D721Med (cell line): Measurements from ENCODE around the gene LIN7B.

Experiments
- DNase-seq: peaks from one replicate; pipeline ENCODE4 v3.0.0; 2011; ENCODE audit warnings: low spot score; ENCODE audit not compliant: insufficient read length
- FAIRE-seq: peaks from 2 replicates; lab custom pipeline; 2011; peaks lifted over from hg19 to GRCh38; lab: Jason Lieb, UNC
- CTCF ChIP-seq: IDR thresholded peaks from 2 replicates; pipeline ENCODE4 v1.5.1; 2012; ENCODE audit warnings: mild to moderate bottlenecking, control low read depth; ENCODE audit not compliant: insufficient read depth; ENCODE audit errors: missing control alignments

LIN7B gene

GRCh38 chr19:49113762-49114629, at the start of gene LIN7B:
LIN7B (plus strand) TSS chr19:49114370; CDS start chr19:49114405, 35 bp downstream.
- FAIRE-seq (no peak), DNase-seq (peak; percentile 85)
- TF ChIP-seq CTCF, result peak; percentile 43

- TF ChIP-seq CTCF, result no peak
- FAIRE-seq (no peak), DNase-seq (peak; percentile 20)
These were observed 49.2 kb upstream of the LIN7B start, which contains the start of gene NTF4 for GRCh38 chr19:49064768-49065611. NTF4 (minus strand) TSS chr19:49064818; CDS start chr19:49061997, 2,821 bp downstream.

- FAIRE-seq, result no peak
- DNase-seq, result no peak
- no peak for TF ChIP-seq CTCF
These were observed 48.2 kb upstream of the LIN7B start for GRCh38 chr19:49065905-49066512.

DNA sequence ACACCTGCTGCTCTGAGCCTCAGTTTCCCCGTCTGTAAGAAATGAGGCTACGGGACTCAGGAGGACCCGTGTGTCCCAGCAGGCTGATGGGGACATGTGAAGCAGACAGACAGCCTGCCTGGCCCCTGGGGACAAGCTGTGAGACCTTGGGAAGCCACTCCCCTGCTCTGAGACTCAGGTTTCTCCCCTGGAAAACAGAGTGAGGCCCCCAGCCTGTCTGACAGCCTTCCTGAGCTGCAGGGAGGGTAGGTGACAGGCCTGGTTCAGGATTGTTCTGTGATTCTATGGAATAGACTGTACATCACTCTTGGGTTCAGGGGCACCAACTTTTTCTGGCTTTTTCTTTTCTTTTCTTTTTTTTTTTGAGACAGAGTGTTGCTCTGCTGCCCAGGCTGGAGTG, 46.6 kb upstream of the LIN7B start:
- FAIRE-seq, result no peak
- no peak for TF ChIP-seq CTCF

GRCh38 chr19:49069026-49069425, 45.1 kb upstream of the LIN7B start:
- FAIRE-seq (no peak), DNase-seq (no peak)
- TF ChIP-seq CTCF, result no peak

More for the DNA sequence above, 46.6 kb upstream of the LIN7B start:
- no peak for DNase-seq

GRCh38 chr19:49070416-49070815, 43.8 kb upstream of the LIN7B start:
- FAIRE-seq (no peak), DNase-seq (no peak)
- no peak for TF ChIP-seq CTCF
